Sigmoid colon (tissue), 7 donors: ENCODE data around the gene GGPS1. TPM values are rescaled to one million over a fixed set of nuclear protein-coding genes. Genes with fewer than 3 reads are reported as not detected.
"Not testable (repeated sequence)": the region's sequence is repeated elsewhere in the genome, so short reads cannot be mapped to it uniquely, and the experiment has no call there.

Source experiments
- DNase-seq: peaks from one replicate; pipeline ENCODE4 v3.0.0-alpha.2; 2019
- H3K27ac ChIP-seq, 4 donors: fragments of 200-600 bp; sonication (generic); one replicate each; pipeline ENCODE4 v1.5.1; 2016 to 2019; ENCODE audit warnings: mild to moderate bottlenecking in 1 of 4
- H3K27me3 ChIP-seq, 3 donors: fragments of 200-600 bp; sonication (generic); one replicate each; pipeline ENCODE4 v1.5.1; 2019; ENCODE audit warnings: mild to moderate bottlenecking in 1 of 3
- H3K36me3 ChIP-seq, 4 donors: fragments of 200-600 bp; sonication (generic); one replicate each; pipeline ENCODE4 v1.5.1; 2016 to 2019
- H3K4me1 ChIP-seq, 4 donors: fragments of 200-600 bp; sonication (generic); one replicate each; pipeline ENCODE4 v1.5.1; 2017 to 2019
- H3K4me3 ChIP-seq, 4 donors: fragments of 200-600 bp; sonication (generic); one replicate each; pipeline ENCODE4 v1.5.1; 2017 to 2019; ENCODE audit warnings: mild to moderate bottlenecking in 2 of 4, moderate library complexity in 1 of 4
- H3K9me3 ChIP-seq, 4 donors: fragments of 200-600 bp in 3 of 4; sonication (generic) in 3 of 4; one replicate each; pipeline versions ENCODE4 v1.5.1 to v1.6.1; 2013 to 2019
- CTCF ChIP-seq, 4 experiments: fragments of 450-650 bp in 3 of 4; fragments of 200-600 bp in 1 of 4; IDR thresholded peaks; one replicate each; pipeline ENCODE4 v1.5.1; 2016 to 2019; ENCODE audit warnings: antibody characterized with exemption in 4 of 4, mild to moderate bottlenecking in 3 of 4, moderate library complexity in 2 of 4
- EP300 ChIP-seq, 4 donors: sonication (generic); formaldehyde crosslinking; IDR thresholded peaks; one replicate each; pipeline ENCODE4 v1.6.1; 2017; ENCODE audit warnings: antibody characterized with exemption in 4 of 4
- POLR2A ChIP-seq, 2 donors: fragments of 450-650 bp; IDR thresholded peaks; one replicate each; pipeline ENCODE4 v1.6.1; 2016; ENCODE audit warnings: antibody characterized with exemption in 2 of 2, mild to moderate bottlenecking in 2 of 2, moderate library complexity in 2 of 2
- POLR2AphosphoS5 ChIP-seq, 4 donors: sonication (generic); formaldehyde crosslinking; IDR thresholded peaks; one replicate each; pipeline ENCODE4 v1.6.1; 2017; ENCODE audit warnings: antibody characterized with exemption in 4 of 4
- WGBS, 2 donors: extraction: QIAGEN DNeasy Blood & Tissue Kit; methylation state at CpG; one replicate each; pipeline ENCODE4 v1.1.7; 2013; 5-methylcytosine and 5-hydroxymethylcytosine counted together
- intact Hi-C: fragments of 100-400 bp; cut with DNase I; formaldehyde crosslinking; loops from one replicate; pipeline ENCODE4 v1.15.1; 2023
- polyA plus RNA-seq, 3 donors: library from polyadenylated mRNA; stranded (reverse); fragments of 200-250 nt; gene quantifications; one replicate each; pipeline ENCODE4 v1.2.3, GENCODE V29; 2013
- total RNA-seq, 4 donors: library from RNA; depleted of rRNA; stranded (reverse); fragments of >200 nt; gene quantifications; one replicate each; pipeline ENCODE4 v1.1.0, GENCODE V29; 2016
- donor health status: healthy with polysubstance abuse.
- donor health status: Bipolar disorder and iron deficiency.
- donor health status: healthy.

GGPS1 gene
- total and polyA plus RNA-seq, 7 donors, result 16.6 to 35.7 (median 30.3) TPM

- Histone ChIP-seq H3K9me3 (no peaks in the 10 kb centered on the region), H3K4me3 (peak overlapping the region in 1 of 4 donors; percentile 60), H3K4me1 (peaks cover 0 to 7% (median 6%) of the 10 kb centered on the region in 4 donors), H3K27me3 (no peaks in the 10 kb centered on the region), H3K36me3 (no peaks in the 10 kb centered on the region), H3K27ac (no peak overlapping the region)
- TF ChIP-seq CTCF (IDR thresholded peaks at IDR 0.05), result no peak
- TF ChIP-seq EP300 (IDR thresholded peaks at IDR 0.05), result no peak
- TF ChIP-seq POLR2A (IDR thresholded peaks at IDR 0.05), result no peak
- TF ChIP-seq POLR2AphosphoS5 (IDR thresholded peaks at IDR 0.05), result no peak
- WGBS, 2 donors, result 65 to 77% methylated on average over 5 of the region's 5 CpGs
- DNase-seq, result no peak
- intact Hi-C loops, result loop anchor here (5.0 kb wide), 1 partner anchor 49 kb away; no protein-coding TSS in a partner anchor
Measured at GRCh38 chr1:235368428-235368827, 40.1 kb downstream of the GGPS1 start.

GRCh38 chr1:235369802-235370201, 41.4 kb downstream of the GGPS1 start:
- no peak for DNase-seq
- TF ChIP-seq EP300 (IDR thresholded peaks at IDR 0.05) (no peak), CTCF (IDR thresholded peaks at IDR 0.05) (no peak), POLR2AphosphoS5 (IDR thresholded peaks at IDR 0.05) (no peak), POLR2A (IDR thresholded peaks at IDR 0.05) (no peak)
- no peak overlapping the region for H3K4me3 ChIP-seq
- intact Hi-C loops, result loop anchor here (5.0 kb wide), 1 partner anchor 47 kb away; no protein-coding TSS in a partner anchor
- peaks cover 0 to 7% (median 6%) of the 10 kb centered on the region in 4 donors for H3K4me1 ChIP-seq
- no peak overlapping the region for H3K27ac ChIP-seq
- H3K27me3 ChIP-seq, result no peaks in the 10 kb centered on the region
- WGBS, 2 donors, result 83 to 91% methylated on average over 5 of the region's 5 CpGs
- H3K9me3 ChIP-seq, result no peaks in the 10 kb centered on the region
- no peaks in the 10 kb centered on the region for H3K36me3 ChIP-seq

- no peak overlapping the region for H3K27ac ChIP-seq
- no peaks in the 10 kb centered on the region for H3K9me3 ChIP-seq
- DNase-seq, result no peak
- intact Hi-C loops, result no loop called here
- H3K4me1 ChIP-seq, result no peaks in the 10 kb centered on the region
- 95 to 96% methylated on average over 6 of the region's 6 CpGs for WGBS, 2 donors
- no peak for TF ChIP-seq POLR2A (IDR thresholded peaks at IDR 0.05)
- TF ChIP-seq EP300 (IDR thresholded peaks at IDR 0.05), result no peak
- no peak for TF ChIP-seq CTCF (IDR thresholded peaks at IDR 0.05)
- H3K27me3 ChIP-seq, result no peaks in the 10 kb centered on the region
- no peak overlapping the region for H3K4me3 ChIP-seq
- H3K36me3 ChIP-seq, result peaks cover 0 to 25% (median 3%) of the 10 kb centered on the region in 4 donors
Measured at GRCh38 chr1:235375919-235376605, 47.7 kb downstream of the GGPS1 start.

- H3K9me3 ChIP-seq, H3K27me3 ChIP-seq, H3K4me1 ChIP-seq, H3K27ac ChIP-seq, H3K4me3 ChIP-seq, intact Hi-C loops, DNase-seq: not testable (repeated sequence)
- H3K36me3 ChIP-seq, result peaks cover 0 to 30% (median 5%) of the 10 kb centered on the region in 4 donors
- 92 to 94% methylated on average over 11 of the region's 11 CpGs for WGBS, 2 donors
Measured at GRCh38 chr1:235378134-235378735, 49.9 kb downstream of the GGPS1 start.

- intact Hi-C loops, DNase-seq, H3K4me1 ChIP-seq, H3K4me3 ChIP-seq, H3K27ac ChIP-seq, H3K27me3 ChIP-seq, H3K9me3 ChIP-seq: not testable (repeated sequence)
- no CpG with 5 or more reads among the region's 3 CpGs for WGBS, 2 donors
- peaks cover 0 to 25% (median 5%) of the 10 kb centered on the region in 4 donors for H3K36me3 ChIP-seq
Measured at GRCh38 chr1:235381955-235382739, 53.8 kb downstream of the GGPS1 start.

GRCh38 chr1:235385633-235386032, 57.3 kb downstream of the GGPS1 start:
- H3K36me3 ChIP-seq, intact Hi-C loops, H3K9me3 ChIP-seq, H3K27ac ChIP-seq, H3K4me1 ChIP-seq, DNase-seq, H3K27me3 ChIP-seq, H3K4me3 ChIP-seq: not testable (repeated sequence)
- 94 to 95% methylated on average over 1 of the region's 1 CpG for WGBS, 2 donors
